Mesenchymal stem cell (in vitro differentiated cells and primary cell): ENCODE measurements around the gene ITGB7.

Experiments
- DNase-seq: peaks from one replicate; pipeline ENCODE4 v3.0.0-alpha.2; 2013
- H2AFZ ChIP-seq: one replicate; pipeline ENCODE4 v1.6.1; 2013; ENCODE audit warnings: low read depth, mild to moderate bottlenecking, control low read depth, inconsistent platforms, low read length, moderate library complexity
- H2AK5ac ChIP-seq: 2 replicates; pipeline ENCODE4 v1.6.1; 2013; ENCODE audit warnings: low read length, moderate library complexity, mild to moderate bottlenecking, inconsistent platforms; ENCODE audit not compliant: severe bottlenecking
- H2BK120ac ChIP-seq: one replicate; pipeline ENCODE4 v1.6.1; 2013; ENCODE audit warnings: low read depth, mild to moderate bottlenecking, inconsistent platforms, low read length, moderate library complexity
- H2BK12ac ChIP-seq, 2 experiments: one replicate each; pipeline ENCODE4 v1.6.1; 2013; ENCODE audit warnings: inconsistent platforms in 2 of 2, low read length in 2 of 2, mild to moderate bottlenecking in 2 of 2, moderate library complexity in 2 of 2, control low read depth in 1 of 2
- H2BK15ac ChIP-seq: one replicate; pipeline ENCODE4 v1.6.1; 2013; ENCODE audit warnings: mild to moderate bottlenecking, low read depth, inconsistent platforms; ENCODE audit not compliant: poor library complexity, severe bottlenecking
- H2BK5ac ChIP-seq: 2 replicates; pipeline ENCODE4 v1.6.1; 2013; ENCODE audit warnings: low read depth, mild to moderate bottlenecking, low read length, control low read depth, inconsistent platforms; ENCODE audit not compliant: poor library complexity, severe bottlenecking
- H3K14ac ChIP-seq, 2 experiments: one replicate each; pipeline ENCODE4 v1.6.1; 2013; ENCODE audit warnings: inconsistent platforms in 2 of 2, low read length in 2 of 2, control low read depth in 1 of 2, mild to moderate bottlenecking in 1 of 2, moderate library complexity in 1 of 2
- H3K18ac ChIP-seq, 2 experiments: one replicate each; pipeline ENCODE4 v1.6.1; 2013; ENCODE audit warnings: inconsistent platforms in 2 of 2, low read length in 2 of 2, control low read depth in 1 of 2, low read depth in 1 of 2, mild to moderate bottlenecking in 1 of 2
- H3K23ac ChIP-seq, 2 experiments: one replicate each; pipeline ENCODE4 v1.6.1; 2013; ENCODE audit warnings: inconsistent platforms in 2 of 2, low read length in 2 of 2, mild to moderate bottlenecking in 2 of 2, moderate library complexity in 2 of 2, control low read depth in 1 of 2
- H3K27ac ChIP-seq: 2 replicates; pipeline ENCODE4 v1.5.1; 2013; ENCODE audit warnings: mild to moderate bottlenecking, moderate library complexity, low read length, control low read depth, inconsistent platforms; ENCODE audit not compliant: poor library complexity, severe bottlenecking
- H3K27me3 ChIP-seq, 2 experiments: 2 replicates each; pipeline versions ENCODE4 v1.6.1 to v1.7.0; 2013; ENCODE audit warnings: low read length in 2 of 2, mild to moderate bottlenecking in 2 of 2, moderate library complexity in 2 of 2, control low read depth in 1 of 2, inconsistent platforms in 1 of 2; ENCODE audit not compliant: control insufficient read depth in 1 of 2, insufficient read depth in 1 of 2
- H3K36me3 ChIP-seq, 2 experiments: 2 replicates each; pipeline versions ENCODE4 v1.6.1 to v1.7.0; 2013; ENCODE audit warnings: low read length in 2 of 2, control low read depth in 1 of 2, inconsistent platforms in 1 of 2, low read depth in 1 of 2, mild to moderate bottlenecking in 1 of 2; ENCODE audit not compliant: insufficient read depth in 2 of 2, control insufficient read depth in 1 of 2
- H3K4ac ChIP-seq, 2 experiments: one replicate each; pipeline ENCODE4 v1.6.1; 2013; ENCODE audit warnings: inconsistent platforms in 2 of 2, low read length in 2 of 2, mild to moderate bottlenecking in 2 of 2, moderate library complexity in 2 of 2, control low read depth in 1 of 2, low read depth in 1 of 2
- H3K4me1 ChIP-seq: 2 replicates; pipeline ENCODE4 v1.6.1; 2013; ENCODE audit warnings: low read depth, low read length, control low read depth; ENCODE audit not compliant: control insufficient read depth, insufficient read depth
- H3K4me2 ChIP-seq: 2 replicates; pipeline ENCODE4 v1.6.1; 2013; ENCODE audit warnings: low read length, mild to moderate bottlenecking, inconsistent platforms; ENCODE audit not compliant: poor library complexity, severe bottlenecking
- H3K4me3 ChIP-seq, 2 experiments: 2 replicates each; pipeline versions ENCODE4 v1.5.1 to v1.7.0; 2013; ENCODE audit warnings: low read length in 2 of 2, mild to moderate bottlenecking in 2 of 2, control low read depth in 1 of 2, low read depth in 1 of 2; ENCODE audit not compliant: insufficient read depth in 1 of 2
- H3K79me1 ChIP-seq: replicated peaks from 2 replicates; pipeline ENCODE4 v1.6.1; 2013; ENCODE audit warnings: mild to moderate bottlenecking, control low read depth, low read length, inconsistent platforms; ENCODE audit not compliant: poor library complexity, severe bottlenecking
- H3K9ac ChIP-seq: 2 replicates; pipeline ENCODE4 v1.7.0; 2013; ENCODE audit warnings: mild to moderate bottlenecking, low read length, moderate library complexity
- H3K9me3 ChIP-seq: 2 replicates; pipeline ENCODE4 v1.7.0; 2013; ENCODE audit warnings: mild to moderate bottlenecking, low read length; ENCODE audit not compliant: control insufficient read depth
- H4K8ac ChIP-seq: one replicate; pipeline ENCODE4 v1.6.1; 2013; ENCODE audit warnings: inconsistent platforms, mild to moderate bottlenecking, low read length, moderate library complexity
- H4K91ac ChIP-seq: one replicate; pipeline ENCODE4 v1.6.1; 2013; ENCODE audit warnings: mild to moderate bottlenecking, low read length, inconsistent platforms
- WGBS: methylation state at CpG from one replicate; pipeline ENCODE4 v1.1.7; 2013; ENCODE audit warnings: mixed read lengths; 5-methylcytosine and 5-hydroxymethylcytosine counted together

Gene ITGB7

DNA sequence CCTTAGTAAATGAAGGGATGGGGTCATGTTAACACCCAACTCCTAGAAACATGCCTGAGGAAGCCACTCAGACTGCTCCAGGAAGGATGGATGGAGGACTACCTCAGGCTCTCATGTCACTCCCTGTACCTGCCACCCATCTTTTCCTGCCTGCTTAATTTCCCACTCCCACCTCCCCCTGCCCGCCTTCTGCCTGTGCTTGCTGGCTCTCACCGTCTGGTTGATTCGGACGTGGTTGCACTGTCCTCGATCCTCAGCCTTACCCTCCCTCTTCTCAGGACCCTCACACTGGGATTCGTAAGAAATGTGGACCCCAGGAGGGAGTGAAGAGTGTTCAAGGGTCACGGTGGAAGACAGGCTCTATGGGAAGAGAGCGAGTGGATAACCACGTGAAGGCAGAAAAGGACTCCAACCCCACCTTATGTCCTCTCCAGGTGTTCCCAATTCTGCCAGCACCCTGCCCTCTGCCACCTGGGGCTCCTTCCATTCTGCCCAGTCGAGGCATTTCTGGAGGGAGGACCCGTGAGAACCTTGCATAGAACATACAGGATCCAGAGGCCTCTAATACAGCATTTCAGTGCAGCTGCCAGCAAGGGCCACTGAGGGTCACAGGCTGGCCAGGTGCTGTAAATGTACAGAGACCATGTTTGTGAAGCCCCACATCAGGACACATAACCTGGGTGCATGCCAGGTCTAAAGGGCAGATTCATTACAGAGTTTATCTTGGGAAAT, 12.9 kb downstream of the ITGB7 start:
- H3K9me3 ChIP-seq: no peaks in the 10 kb centered on the region
- no peak overlapping the region for H2AK5ac ChIP-seq
- 88% methylated on average over 6 of the region's 11 CpGs for WGBS
- H3K36me3 ChIP-seq: peaks cover 18 to 21% of the 10 kb centered on the region in 2 experiments
- H3K4ac ChIP-seq: no peak overlapping the region
- no peak overlapping the region for H2AFZ ChIP-seq
- H3K27ac ChIP-seq: no peak overlapping the region
- no peak overlapping the region for H3K23ac ChIP-seq
- peaks cover 6% of the 10 kb centered on the region for H3K4me1 ChIP-seq
- H4K8ac ChIP-seq: no peak overlapping the region
- H3K79me1 ChIP-seq: no peaks in the 10 kb centered on the region
- no peak overlapping the region for H3K4me3 ChIP-seq
- H3K4me2 ChIP-seq: no peak overlapping the region
- peaks cover 0 to 57% of the 10 kb centered on the region in 2 experiments for H3K27me3 ChIP-seq
- no peak overlapping the region for H2BK12ac ChIP-seq
- H2BK5ac ChIP-seq: no peak overlapping the region
- no peak overlapping the region for H4K91ac ChIP-seq
- H3K9ac ChIP-seq: no peak overlapping the region
- H2BK120ac ChIP-seq: no peak overlapping the region
- DNase-seq: no peak
- peak overlapping the region in 1 of 2 experiments; percentile 49 for H3K18ac ChIP-seq
- H2BK15ac ChIP-seq: no peak overlapping the region
- H3K14ac ChIP-seq: no peak overlapping the region

DNA sequence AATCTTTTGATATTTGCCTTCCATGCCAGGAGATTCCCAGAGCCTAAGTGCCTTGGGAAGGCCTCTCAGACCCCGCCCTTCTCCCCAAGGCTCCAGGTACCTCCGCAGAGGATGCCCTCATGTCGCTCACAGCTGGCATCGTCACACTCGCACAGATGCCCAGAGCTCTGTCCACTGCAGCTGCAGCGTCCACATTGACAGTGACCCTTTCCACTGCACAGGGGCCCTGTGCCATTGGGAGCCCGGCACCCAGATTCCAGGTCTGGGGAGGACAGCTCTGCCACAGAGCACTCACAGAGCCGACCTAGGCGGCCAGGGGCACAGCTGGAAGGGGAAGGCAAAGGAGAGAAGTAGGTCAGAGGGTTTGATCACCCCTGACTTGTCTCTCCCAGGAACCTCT, 14.0 kb downstream of the ITGB7 start:
- no peak overlapping the region for H3K23ac ChIP-seq
- 98% methylated on average over 9 of the region's 9 CpGs for WGBS
- DNase-seq: no peak

DNA sequence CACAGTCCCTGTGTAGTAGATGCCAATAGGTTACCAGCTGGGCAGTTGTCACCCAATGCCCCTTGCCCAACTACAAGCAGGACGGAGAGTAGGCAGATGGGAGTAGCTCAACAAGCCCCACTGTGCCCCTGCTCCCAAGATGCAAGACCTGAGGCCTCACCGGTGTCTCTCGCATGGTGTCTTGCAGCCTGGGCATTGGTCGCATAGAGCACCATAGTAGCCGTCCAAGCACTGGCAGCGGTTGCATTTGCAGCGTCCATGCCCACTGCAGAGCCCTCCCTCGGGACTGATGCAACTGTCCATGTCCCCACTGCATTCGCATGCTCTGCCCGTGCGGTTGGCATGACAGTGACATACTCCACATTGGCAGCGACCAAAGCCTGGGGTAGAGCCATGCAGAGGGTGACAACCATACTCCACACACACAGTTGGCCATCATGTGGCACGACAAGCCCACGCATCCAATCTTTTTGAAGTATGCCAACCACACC, 14.5 kb downstream of the ITGB7 start:
- H3K9ac ChIP-seq: no peak overlapping the region
- no peak overlapping the region for H3K4ac ChIP-seq
- no peaks in the 10 kb centered on the region for H3K9me3 ChIP-seq
- 95% methylated on average over 14 of the region's 14 CpGs for WGBS
- no peak overlapping the region for H2AK5ac ChIP-seq
- peaks cover 28 to 33% of the 10 kb centered on the region in 2 experiments for H3K36me3 ChIP-seq
- H3K79me1 ChIP-seq: no peaks in the 10 kb centered on the region
- H3K27me3 ChIP-seq: peaks cover 0 to 42% of the 10 kb centered on the region in 2 experiments
- no peak overlapping the region for H2BK12ac ChIP-seq
- H4K8ac ChIP-seq: no peak overlapping the region
- no peak overlapping the region for H3K14ac ChIP-seq
- no peak overlapping the region for H4K91ac ChIP-seq
- no peak for DNase-seq
- peaks cover 6% of the 10 kb centered on the region for H3K4me1 ChIP-seq
- no peak overlapping the region for H2BK120ac ChIP-seq
- H3K4me3 ChIP-seq: no peak overlapping the region
- H2BK5ac ChIP-seq: no peak overlapping the region
- H3K4me2 ChIP-seq: no peak overlapping the region
- H2AFZ ChIP-seq: no peak overlapping the region
- H3K23ac ChIP-seq: no peak overlapping the region
- no peak overlapping the region for H3K18ac ChIP-seq
- H3K27ac ChIP-seq: no peak overlapping the region
- H2BK15ac ChIP-seq: no peak overlapping the region

More for the DNA sequence above, 14.0 kb downstream of the ITGB7 start:
- no peak overlapping the region for H4K8ac ChIP-seq
- no peak overlapping the region for H3K27ac ChIP-seq
- H2BK12ac ChIP-seq: no peak overlapping the region
- no peak overlapping the region for H3K4ac ChIP-seq
- peaks cover 0 to 46% of the 10 kb centered on the region in 2 experiments for H3K27me3 ChIP-seq
- H2BK120ac ChIP-seq: no peak overlapping the region
- no peak overlapping the region for H3K4me3 ChIP-seq
- H2BK5ac ChIP-seq: no peak overlapping the region
- H3K9me3 ChIP-seq: no peaks in the 10 kb centered on the region
- peaks cover 24 to 28% of the 10 kb centered on the region in 2 experiments for H3K36me3 ChIP-seq
- H2AFZ ChIP-seq: no peak overlapping the region
- H2BK15ac ChIP-seq: no peak overlapping the region
- H3K4me2 ChIP-seq: no peak overlapping the region
- no peak overlapping the region for H4K91ac ChIP-seq
- no peak overlapping the region for H3K9ac ChIP-seq
- H3K14ac ChIP-seq: no peak overlapping the region
- no peaks in the 10 kb centered on the region for H3K79me1 ChIP-seq
- no peak overlapping the region for H2AK5ac ChIP-seq
- H3K4me1 ChIP-seq: peaks cover 6% of the 10 kb centered on the region
- H3K18ac ChIP-seq: no peak overlapping the region

DNA sequence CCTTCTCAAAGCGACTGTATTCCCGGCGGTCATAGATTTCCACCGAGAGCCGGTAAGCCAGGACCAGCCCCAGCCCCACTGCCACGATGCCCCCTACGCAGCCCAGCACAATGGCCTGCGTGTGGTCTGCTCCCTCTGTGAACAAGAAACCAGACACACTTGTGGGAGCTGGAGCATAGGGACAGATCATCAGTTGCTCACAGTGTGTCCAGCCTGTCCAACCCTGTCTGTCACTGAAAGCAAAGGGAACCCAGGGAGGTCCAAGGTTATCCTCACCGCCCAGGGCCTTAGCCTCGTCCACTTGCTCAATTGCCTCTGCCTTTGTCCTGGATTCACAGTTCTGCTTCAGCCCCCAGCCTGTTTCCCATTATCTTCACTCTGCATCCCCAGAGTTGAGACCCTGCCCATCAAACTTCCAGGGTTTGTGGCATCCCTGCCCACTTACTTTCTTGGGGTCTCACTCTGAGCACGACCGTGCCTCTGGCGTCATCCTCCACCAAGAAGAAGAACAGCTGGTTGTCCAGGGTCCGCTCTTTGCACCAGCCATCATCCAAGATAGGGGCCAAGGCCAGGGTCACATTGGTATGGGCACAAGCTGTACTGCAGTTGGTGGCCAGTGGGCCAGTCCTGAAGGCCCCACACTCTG, 15.0 kb downstream of the ITGB7 start:
- Histone ChIP-seq H3K18ac (no peak overlapping the region), H2BK12ac (no peak overlapping the region), H3K4me2 (no peak overlapping the region), H2AK5ac (no peak overlapping the region), H4K8ac (no peak overlapping the region), H3K9ac (no peak overlapping the region), H3K14ac (no peak overlapping the region), H4K91ac (no peak overlapping the region), H3K27me3 (peaks cover 0 to 36% of the 10 kb centered on the region in 2 experiments), H2AFZ (no peak overlapping the region), H3K23ac (no peak overlapping the region), H3K4me1 (peaks cover 6% of the 10 kb centered on the region), H2BK5ac (no peak overlapping the region), H3K9me3 (no peaks in the 10 kb centered on the region), H2BK15ac (no peak overlapping the region), H3K79me1 (no peaks in the 10 kb centered on the region), H3K4ac (no peak overlapping the region), H3K36me3 (peaks cover 34 to 39% of the 10 kb centered on the region in 2 experiments), H3K4me3 (no peak overlapping the region), H3K27ac (no peak overlapping the region), H2BK120ac (no peak overlapping the region)
- 95% methylated on average over 14 of the region's 14 CpGs for WGBS
- no peak for DNase-seq
